Vagina (tissue), 2 donors: ENCODE data around the gene SCFD1.

Experiments
- CTCF ChIP-seq, 3 experiments: fragments of 450-650 bp in 2 of 3; fragments of 200-600 bp in 1 of 3; sonication (generic) in 1 of 3; IDR thresholded peaks; one replicate each; pipeline ENCODE4 v1.5.1; 2017 to 2019; ENCODE audit warnings: antibody characterized with exemption in 3 of 3, mild to moderate bottlenecking in 2 of 3, moderate library complexity in 2 of 3
- POLR2A ChIP-seq, 2 donors: fragments of 450-650 bp; IDR thresholded peaks; one replicate each; pipeline ENCODE4 v1.6.1; 2017; ENCODE audit warnings: antibody characterized with exemption in 2 of 2, mild to moderate bottlenecking in 2 of 2, moderate library complexity in 2 of 2

GRCh38 chr14:30725763-30726162 is 103.6 kb downstream of the SCFD1 start:
- TF ChIP-seq CTCF (IDR thresholded peaks at IDR 0.05), result no peak
- no peak for TF ChIP-seq POLR2A (IDR thresholded peaks at IDR 0.05)
